GM19099 (cell line): ENCODE data around the gene PBX4.

Experiments used
- POLR2A ChIP-seq: IDR thresholded peaks from 3 replicates; pipeline ENCODE4 v1.6.1; 2011; ENCODE audit warnings: low read depth; ENCODE audit not compliant: insufficient read length; ENCODE audit errors: extremely low read depth

PBX4 gene

DNA sequence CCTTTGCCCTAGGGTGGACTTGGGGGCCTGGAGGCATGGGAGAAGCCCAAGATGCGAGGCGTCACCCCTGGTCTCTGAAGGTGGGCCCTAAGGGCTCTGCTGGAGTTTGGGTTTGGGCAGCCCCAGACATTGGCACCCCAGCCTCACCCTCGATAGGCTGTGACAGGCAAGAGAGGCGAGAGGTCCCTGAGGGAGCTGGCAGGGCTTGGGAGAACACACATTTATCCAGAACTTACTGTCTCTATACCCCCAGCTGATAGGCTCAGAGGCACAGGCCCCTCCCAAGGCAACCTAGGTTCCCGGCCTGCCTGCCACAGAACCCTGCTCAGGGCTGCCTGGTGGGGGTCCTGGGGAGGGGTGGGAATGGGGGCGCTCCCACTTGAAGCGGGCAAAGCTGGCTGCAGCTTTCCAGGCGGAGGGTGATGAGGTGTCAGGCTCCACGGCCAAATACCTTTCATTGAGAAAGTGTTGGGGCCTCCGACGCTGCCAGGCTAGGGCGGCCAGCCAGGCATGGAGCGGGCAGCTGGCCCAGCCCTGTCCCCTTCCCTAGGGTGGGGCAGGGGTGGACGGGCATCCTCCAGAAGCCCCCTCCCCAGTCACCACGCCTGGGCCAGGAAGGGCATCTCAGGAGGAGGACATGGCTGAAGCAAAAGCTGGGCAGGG, 70.7 kb downstream of the PBX4 start:
- TF ChIP-seq POLR2A = no peak

DNA sequence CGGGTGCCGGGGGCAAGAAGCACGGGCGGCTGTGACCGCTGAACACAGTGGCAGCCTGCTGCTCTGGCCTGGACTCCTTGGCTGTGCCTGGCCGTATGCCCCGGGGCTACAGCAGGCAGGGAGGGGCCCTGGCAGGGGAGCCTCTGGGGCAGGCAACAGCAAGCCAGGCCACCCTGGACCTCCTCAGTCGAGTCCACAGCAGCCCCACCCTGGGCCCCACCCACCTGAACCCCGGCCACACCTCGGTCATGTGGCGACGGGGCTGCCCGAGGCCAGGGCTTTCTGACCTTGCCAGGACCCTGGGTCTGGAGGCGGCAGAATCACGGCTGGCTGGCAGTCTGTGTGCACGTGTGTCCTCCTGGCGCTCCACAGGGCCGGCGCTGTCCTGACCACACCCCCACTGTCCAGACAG, 71.7 kb downstream of the PBX4 start:
- TF ChIP-seq POLR2A = no peak

DNA sequence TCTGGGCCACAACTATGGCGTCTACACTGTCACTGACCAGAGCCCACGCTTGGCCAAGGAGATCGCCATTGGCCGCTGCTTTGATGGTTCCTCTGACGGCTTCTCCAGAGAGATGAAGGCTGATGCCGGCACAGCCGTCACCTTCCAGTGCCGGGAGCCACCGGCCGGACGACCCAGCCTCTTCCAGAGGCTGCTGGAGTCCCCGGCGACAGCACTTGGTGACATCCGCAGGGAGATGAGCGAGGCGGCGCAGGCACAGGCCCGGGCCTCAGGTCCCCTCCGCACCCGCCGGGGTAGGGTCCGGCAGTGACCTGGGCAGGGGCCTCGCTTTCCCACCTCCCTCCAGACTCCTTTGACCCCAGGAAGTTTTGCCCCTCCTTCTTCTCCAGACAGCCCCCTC, 72.8 kb downstream of the PBX4 start:
- TF ChIP-seq POLR2A = no peak

DNA sequence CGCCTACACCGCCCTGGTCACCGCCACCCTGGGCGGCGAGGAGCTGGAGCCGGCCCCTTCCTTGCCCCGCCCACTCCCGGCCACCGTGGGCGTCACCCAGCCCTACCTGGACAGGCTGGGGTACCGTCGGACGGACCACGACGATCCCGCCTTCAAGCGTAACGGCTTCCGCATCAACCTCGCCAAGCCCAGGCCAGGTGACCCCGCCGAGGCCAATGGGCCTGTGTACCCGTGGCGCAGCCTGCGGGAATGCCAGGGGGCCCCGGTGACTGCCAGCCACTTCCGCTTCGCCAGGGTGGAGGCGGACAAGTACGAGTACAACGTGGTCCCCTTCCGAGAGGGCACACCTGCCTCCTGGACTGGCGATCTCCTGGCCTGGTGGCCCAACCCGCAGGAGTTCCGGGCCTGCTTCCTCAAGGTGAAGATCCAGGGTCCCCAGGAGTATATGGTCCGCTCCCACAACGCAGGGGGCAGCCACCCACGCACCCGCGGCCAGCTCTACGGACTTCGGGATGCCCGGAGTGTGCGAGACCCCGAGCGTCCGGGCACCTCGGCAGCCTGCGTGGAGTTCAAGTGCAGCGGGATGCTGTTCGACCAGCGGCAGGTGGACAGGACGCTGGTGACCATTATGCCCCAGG, 73.4 kb downstream of the PBX4 start:
- TF ChIP-seq POLR2A = no peak

DNA sequence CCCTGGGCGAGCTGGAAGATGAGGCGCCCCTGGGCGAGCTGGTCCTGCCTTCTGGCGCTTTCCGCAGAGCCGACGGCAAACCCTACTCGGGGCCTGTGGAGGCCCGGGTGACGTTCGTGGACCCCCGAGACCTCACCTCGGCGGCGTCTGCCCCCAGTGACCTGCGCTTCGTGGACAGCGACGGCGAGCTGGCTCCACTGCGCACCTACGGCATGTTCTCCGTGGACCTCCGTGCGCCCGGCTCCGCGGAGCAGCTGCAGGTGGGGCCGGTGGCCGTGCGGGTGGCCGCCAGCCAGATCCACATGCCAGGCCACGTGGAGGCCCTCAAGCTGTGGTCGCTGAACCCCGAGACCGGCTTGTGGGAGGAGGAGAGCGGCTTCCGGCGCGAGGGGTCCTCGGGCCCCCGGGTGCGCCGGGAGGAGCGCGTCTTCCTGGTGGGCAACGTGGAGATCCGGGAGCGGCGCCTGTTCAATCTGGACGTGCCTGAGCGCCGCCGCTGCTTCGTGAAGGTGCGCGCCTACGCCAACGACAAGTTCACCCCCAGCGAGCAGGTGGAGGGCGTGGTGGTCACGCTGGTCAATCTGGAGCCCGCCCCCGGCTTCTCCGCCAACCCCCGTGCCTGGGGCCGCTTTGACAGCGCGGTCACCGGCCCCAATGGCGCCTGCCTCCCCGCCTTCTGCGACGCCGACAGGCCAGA, 74.1 kb downstream of the PBX4 start:
- TF ChIP-seq POLR2A = no peak

DNA sequence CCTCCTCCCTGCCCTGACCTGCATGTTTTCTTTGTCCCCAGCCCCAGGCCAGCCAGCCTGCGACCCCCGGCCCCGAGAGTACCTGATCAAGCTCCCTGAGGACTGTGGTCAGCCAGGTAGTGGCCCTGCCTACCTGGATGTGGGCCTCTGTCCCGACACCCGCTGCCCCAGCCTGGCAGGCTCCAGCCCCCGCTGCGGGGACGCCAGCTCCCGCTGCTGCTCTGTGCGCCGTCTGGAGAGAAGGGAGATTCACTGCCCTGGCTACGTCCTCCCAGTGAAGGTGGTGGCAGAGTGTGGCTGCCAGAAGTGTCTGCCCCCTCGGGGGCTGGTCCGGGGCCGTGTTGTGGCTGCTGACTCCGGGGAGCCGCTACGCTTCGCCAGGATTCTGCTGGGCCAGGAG, 74.8 kb downstream of the PBX4 start:
- no peak for TF ChIP-seq POLR2A

DNA sequence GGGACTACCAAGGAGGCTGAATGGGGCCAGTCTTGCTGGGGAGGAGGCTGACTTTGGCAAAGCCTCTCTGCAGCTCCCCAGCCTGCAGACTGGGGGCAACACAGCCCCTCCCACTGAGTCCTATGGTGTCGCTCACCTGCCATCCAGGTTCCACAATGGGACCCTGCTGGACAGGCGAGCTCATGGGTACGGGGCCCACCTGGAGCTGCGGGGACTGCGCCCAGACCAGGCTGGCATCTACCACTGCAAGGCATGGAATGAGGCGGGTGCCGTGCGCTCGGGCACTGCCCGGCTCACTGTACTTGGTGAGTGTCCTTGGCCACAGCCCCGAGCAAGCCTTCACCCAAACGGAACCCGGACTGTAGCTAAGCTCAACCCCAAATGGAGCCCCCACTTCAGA, 75.4 kb downstream of the PBX4 start:
- TF ChIP-seq POLR2A = no peak

DNA sequence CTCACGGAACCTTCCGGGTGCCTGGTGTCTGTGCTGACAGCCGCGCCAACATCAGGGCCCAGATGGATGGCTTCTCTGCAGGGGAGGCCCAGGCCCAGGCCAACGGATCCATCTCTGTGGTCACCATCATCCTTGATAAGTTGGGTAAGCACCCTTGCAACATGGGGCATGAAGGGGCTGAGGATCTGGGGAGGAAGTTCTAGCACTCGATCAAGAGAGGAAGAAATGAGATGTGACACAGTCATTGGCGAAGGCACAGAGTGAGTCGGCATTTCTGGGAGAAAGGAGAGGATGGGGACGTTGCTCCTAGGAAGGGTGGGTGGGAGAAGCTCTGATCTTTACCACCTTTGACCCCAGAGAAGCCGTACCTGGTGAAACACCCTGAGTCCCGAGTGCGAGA, 76.0 kb downstream of the PBX4 start:
- TF ChIP-seq POLR2A = no peak

DNA sequence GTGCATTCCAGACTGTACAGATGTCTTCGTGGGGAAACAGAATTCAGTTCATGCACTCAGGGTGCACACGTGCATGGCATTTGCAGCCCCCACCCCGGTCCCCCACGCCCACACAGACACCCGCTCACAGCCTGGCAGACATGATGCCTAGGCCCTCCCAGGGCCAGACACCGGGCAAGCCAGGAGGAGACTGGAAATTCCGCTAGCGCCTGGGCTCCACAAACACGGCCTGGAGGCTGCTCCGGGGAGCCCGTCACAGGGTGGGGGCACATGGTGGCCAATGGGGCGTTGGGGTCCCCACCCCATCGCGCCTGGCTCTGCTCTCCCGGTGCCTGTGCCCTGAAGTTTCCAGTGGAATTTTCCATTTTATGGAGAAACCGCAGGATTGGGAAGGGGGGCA, 76.9 kb downstream of the PBX4 start:
- no peak for TF ChIP-seq POLR2A

DNA sequence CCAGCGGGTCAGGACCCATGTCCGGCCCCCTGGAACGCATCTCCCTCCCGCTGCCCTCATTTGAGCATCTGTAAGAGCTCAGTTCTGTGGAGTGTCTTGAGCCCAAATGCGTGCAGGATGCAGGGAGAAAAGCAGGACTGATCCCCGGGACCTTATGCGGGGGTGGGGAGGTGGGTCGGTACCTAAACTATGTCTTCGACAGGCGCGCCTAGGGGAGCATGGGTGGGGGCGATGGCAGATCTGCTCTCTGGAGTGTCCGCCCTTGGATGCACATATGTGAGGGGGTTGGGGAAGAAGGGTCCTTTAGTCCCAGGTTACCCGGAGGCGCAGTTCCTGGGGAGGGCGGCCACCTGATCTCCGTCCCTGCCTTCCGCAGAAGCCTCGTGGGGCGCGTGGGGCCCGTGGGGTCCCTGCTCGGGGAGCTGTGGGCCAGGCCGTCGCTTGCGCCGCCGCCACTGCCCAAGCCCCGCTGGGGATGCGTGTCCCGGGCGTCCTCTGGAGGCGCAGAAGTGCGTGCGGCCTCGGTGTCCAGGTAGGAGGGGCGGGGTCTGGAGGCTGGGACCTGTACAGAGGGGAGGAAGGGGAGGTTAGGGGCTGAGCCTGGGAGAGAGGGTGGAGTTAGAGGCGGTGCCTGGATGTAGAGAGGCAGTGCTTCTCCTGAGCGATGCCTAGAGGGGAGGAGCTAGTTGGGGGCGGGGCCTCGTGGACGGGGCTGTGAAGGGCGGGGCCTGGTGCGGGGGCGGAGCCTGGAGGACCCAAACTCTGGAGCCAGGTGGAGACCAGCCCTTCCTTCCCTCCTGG, 77.6 kb downstream of the PBX4 start:
- no peak for TF ChIP-seq POLR2A

DNA sequence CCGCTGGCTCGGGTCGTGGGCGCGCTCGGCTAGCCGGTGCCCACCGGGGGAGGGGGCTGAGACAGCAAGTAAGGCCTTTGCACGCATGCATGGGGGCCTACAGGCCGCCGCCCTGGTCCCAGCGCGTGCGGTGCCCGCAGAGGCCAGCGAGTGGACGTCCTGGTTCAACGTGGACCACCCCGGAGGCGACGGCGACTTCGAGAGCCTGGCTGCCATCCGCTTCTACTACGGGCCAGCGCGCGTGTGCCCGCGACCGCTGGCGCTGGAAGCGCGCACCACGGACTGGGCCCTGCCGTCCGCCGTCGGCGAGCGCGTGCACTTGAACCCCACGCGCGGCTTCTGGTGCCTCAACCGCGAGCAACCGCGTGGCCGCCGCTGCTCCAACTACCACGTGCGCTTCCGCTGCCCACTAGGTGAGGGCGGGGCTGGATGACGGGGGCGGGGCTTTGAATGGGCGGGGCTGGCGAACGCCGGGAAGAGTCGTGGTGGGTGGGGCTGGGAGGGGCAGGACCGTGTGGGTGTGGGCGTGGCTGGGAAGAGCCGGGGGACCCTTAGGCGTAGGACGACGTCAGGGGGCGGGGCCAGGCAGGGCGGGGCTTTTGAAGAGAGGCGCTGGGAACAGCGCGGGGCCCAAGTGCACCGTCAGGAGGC, 78.3 kb downstream of the PBX4 start:
- no peak for TF ChIP-seq POLR2A

DNA sequence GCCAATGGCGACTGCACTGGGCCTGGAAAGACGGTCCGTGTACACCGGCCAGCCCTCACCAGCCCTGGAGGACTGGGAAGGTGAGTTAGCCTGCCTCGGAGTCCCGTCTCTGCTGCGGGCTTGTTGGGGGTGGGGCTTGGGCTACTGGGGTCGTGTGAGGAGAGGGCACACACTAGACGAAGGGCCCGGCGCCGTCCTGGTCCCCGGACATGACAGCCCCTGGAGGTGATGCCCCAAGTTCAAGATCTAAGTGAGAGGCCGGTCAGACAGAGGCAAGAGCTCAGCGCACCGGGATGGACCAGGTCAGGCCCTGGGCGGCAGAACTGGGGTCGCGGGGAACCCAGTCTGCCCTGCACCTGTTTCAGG, 78.8 kb downstream of the PBX4 start:
- no peak for TF ChIP-seq POLR2A

DNA sequence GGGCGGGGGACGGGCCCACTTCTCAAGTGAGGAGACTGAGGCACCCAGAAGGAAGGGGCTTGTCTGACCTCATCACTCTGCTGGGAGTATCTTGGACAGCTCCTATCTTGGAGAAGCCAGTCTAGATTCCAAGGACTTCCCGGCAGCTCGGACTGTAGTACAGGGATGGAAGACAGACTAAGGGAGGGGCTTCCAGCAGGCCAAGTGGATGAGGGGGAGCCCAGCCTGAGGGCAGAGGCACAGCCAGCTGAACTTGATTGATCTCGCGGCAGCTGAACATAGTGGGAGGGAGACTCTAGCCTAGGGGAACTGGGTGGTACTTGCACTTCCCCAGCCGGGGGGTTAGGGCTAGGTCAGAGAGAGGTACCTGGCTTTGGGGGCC, 79.7 kb downstream of the PBX4 start:
- TF ChIP-seq POLR2A = no peak

DNA sequence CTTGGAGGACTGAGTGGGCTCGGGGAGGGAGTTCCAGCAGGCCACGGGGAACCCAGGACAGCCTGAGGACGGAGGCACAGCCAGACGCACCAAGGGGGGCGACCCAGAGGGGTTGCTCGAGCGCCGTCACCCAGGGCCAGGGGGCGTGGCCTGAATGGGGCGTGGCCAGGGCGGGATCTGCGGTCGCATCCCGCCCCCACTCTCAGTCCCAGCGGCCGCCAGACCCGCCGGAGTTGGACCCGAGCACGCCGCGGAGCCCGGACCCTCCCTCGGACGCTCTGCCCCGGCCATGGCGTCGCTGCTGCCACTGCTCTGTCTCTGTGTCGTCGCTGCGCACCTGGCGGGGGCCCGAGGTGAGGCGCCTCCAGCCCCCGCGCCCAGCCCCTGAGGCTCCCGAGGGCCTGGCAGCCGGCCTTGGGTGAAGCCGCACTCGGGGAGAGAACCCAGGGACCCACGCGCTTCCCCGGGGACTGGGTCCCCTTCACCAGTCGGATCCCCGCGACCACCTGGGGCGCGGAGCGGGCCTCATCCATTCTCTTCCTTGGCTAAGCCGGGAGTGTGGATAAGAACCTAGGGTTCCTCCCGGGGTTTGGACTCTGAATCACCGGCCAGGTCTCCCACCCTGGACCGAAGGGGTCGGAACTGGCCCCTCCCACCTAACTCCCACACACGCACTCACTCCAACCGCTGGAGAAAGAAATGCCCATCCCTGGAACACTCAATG, 80.3 kb downstream of the PBX4 start, which contains the start of gene CILP2:
TSS of gene CILP2 (plus strand) at position 205 of the 724 bp plus-strand sequence. CDS start at position 290, 85 bp downstream.
- no peak for TF ChIP-seq POLR2A
